DND-41 (cell line): ENCODE measurements around the gene IGFL3.

ENCODE experiments used
- EZH2 ChIP-seq: IDR thresholded peaks from 3 replicates; pipeline ENCODE4 v1.6.1; 2012; ENCODE audit warnings: borderline replicate concordance, low read depth, mild to moderate bottlenecking, moderate library complexity, low read length, inconsistent platforms; ENCODE audit not compliant: severe bottlenecking
- TF ChIP-seq, protein P1 (sequence below): IDR thresholded peaks from 2 replicates; pipeline ENCODE4 v1.5.1; 2012; ENCODE audit warnings: borderline replicate concordance, low read length, moderate library complexity, mild to moderate bottlenecking; ENCODE audit not compliant: poor library complexity, severe bottlenecking; ENCODE audit errors: extremely low read depth

GRCh38 chr19:46118136-46118535 is 6.4 kb downstream of the IGFL3 start:
- TF ChIP-seq, protein P1, sequence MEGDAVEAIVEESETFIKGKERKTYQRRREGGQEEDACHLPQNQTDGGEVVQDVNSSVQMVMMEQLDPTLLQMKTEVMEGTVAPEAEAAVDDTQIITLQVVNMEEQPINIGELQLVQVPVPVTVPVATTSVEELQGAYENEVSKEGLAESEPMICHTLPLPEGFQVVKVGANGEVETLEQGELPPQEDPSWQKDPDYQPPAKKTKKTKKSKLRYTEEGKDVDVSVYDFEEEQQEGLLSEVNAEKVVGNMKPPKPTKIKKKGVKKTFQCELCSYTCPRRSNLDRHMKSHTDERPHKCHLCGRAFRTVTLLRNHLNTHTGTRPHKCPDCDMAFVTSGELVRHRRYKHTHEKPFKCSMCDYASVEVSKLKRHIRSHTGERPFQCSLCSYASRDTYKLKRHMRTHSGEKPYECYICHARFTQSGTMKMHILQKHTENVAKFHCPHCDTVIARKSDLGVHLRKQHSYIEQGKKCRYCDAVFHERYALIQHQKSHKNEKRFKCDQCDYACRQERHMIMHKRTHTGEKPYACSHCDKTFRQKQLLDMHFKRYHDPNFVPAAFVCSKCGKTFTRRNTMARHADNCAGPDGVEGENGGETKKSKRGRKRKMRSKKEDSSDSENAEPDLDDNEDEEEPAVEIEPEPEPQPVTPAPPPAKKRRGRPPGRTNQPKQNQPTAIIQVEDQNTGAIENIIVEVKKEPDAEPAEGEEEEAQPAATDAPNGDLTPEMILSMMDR: no peak
- no peak for TF ChIP-seq EZH2
